Activated gamma-delta T cell treated with anti-CD3 and anti-CD28 coated beads, Interleukin-2, amount 50 U/mL, for 16 hours (primary cell): ENCODE data around the gene RIN2.

Experiments used
- DNase-seq: peaks from one replicate; pipeline ENCODE4 v3.0.0-alpha.2; 2020; ENCODE audit warnings: low read depth

The RIN2 gene

DNA sequence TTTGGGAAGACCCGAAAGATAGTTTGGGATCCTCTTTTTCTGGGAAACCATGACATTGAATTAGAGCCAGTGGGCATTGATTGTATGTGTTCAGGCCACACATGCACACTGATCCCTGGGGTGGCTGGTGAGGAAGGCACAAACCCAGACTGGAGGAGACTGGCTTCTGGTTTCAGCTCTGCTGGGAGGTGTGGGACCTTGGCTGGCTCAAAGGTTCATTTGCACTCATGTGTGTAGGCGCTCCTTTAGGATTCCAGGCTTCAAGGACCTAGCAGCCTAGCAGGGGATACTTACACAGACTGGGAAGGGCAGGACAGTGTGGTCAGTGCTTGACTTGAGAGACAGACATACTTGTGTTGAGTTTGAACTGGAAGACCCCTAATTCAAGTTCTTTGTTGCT is 7.2 kb downstream of the RIN2 start:
- no peak for DNase-seq

- DNase-seq, result no peak
Measured at GRCh38 chr20:19765913-19766312, 7.9 kb downstream of the RIN2 start.

DNA sequence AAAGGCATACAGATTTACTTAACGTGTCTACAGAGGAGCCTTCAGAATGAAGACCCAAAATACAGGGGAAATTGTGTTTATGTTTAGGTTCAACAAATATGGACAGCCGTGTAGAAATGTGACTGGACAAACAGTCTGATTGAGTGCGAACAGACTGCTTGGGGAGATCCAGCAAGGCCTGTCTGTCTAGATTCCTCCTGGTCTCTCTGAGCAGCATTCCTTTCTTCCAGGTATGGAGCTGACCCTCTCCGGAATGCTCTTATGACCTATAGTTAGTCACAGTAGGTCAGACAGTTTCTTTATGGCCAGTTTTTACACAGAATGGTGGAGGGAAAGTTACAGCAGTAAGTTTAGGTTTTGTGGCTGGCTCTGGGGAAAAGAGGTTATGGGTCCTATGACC is 9.0 kb downstream of the RIN2 start:
- DNase-seq, result no peak

- DNase-seq, result no peak
Measured at GRCh38 chr20:19768325-19768842, 10.3 kb downstream of the RIN2 start.

- no peak for DNase-seq
Measured at GRCh38 chr20:19769507-19769906, 11.4 kb downstream of the RIN2 start.

- DNase-seq, result no peak
Measured at GRCh38 chr20:19770375-19770774, 12.3 kb downstream of the RIN2 start.

- no peak for DNase-seq
Measured at GRCh38 chr20:19771031-19771430, 13.0 kb downstream of the RIN2 start.

- no peak for DNase-seq
Measured at GRCh38 chr20:19773471-19773870, 15.4 kb downstream of the RIN2 start.

DNA sequence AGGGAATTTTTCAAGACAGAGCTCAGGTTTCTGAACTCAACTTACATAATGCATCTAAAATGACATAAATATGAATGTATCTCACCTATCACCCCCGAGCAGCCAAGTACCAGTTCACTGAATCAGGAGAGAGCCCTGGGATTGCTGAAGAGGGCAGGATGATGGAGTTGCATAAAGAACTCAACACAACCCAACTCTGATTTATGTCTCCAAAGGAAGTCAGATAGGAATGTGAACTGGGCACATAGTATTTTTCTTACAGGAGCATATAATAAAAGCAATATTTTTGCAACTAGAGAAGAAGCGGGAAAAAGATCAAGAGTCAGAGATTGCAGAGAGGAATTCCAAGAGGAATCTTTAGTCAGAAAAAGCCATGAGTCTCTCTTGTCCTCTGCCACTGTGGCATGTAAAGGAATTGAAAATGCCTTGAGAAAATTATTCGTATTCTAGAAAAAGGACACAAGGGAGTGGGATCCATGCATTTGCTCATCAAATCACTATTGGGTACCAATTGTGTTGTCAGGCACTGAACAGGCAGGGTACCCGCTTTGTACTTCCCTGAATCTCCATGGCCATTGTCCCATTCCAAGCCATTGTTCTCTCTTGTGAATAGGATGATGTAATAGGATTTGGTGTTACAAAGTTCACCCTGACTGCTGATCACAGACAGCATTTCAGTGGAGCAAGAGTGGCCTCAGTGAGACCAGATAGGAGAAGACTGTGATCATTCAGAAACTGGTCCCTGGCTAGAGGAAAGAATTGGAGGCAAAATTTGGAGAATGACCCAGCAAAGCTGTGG is 16.3 kb downstream of the RIN2 start:
- no peak for DNase-seq

DNA sequence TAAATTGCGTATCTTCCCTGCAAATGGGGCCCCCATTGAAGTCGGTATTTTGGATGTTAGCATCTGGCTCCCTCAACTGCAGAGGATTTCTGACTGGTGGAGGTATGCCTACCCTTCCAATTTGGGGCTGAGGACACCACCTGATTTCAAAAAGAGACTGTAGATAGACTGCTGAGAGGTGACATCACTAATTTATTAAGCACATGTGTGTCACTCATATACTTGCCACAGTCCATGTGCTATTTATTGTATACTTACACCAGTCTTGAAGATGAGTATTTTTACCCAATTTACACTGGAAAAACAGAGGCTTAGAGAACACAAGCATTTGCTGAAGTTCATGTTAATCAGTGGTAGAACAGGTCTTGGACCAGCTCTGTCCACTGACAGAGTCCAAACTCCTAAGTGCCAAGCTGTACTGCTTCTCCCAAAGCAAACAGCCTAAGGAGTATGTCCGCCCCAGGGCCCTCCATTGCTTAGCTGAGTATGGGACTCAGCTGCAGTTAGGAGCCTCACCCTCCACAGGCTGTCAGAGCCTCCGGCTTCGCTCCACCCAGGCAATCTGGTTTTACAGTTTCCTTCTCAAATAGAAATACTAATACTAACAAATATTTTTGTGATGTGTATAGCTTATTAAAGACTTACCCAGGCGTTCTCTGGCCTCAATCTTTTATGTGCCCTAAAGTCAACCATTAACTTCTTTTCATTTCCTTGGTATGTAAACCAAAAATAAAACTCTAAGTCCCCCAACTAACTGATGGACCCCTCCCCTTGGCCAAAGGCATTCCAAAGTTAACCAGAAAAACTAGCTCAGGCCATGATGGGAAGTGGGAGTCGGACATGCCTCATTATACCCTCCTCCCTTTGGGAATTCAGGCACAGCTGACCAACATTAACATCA is 17.5 kb downstream of the RIN2 start:
- DNase-seq, result no peak

DNA sequence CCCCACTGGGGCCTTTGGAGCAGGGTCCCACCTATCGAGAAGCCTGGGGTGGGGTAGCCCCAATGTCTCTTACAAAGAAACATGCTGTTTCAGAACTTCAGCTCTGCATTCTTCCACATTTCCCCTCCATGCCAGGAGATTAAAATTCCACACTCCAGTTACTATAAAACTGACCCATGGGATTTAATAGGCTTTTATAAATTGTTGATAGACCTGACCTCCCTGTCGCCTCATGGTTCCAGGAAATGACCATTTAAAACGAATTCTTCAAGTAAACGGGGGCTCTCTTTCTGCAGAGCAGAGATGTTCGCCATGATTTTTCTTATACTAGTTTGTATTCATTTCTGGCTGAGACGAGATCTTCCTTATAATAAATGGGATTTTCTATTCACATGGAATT is 19.3 kb downstream of the RIN2 start:
- DNase-seq, result no peak

DNA sequence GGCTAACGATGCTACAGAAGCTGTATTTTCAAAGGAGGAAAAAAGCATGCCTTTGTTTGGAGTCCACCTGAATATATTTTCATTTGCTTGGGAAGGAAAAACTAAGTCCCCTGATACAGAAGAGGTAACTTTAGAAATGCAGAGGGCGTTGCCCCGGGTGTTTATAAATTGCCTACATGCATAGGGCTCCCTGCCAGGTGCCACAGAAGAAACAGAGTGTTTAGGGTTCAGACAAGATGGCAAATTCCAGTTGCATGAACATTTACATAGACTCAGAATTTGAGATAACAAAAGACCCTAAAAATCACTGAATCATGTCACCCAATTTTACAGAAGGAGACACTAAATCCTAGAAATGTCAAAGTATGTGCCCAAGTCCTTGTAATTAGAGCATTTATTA is 19.9 kb downstream of the RIN2 start:
- no peak for DNase-seq

GRCh38 chr20:19778404-19778803 is 20.3 kb downstream of the RIN2 start:
- no peak for DNase-seq

GRCh38 chr20:19779634-19780033 is 21.6 kb downstream of the RIN2 start:
- DNase-seq, result no peak

DNA sequence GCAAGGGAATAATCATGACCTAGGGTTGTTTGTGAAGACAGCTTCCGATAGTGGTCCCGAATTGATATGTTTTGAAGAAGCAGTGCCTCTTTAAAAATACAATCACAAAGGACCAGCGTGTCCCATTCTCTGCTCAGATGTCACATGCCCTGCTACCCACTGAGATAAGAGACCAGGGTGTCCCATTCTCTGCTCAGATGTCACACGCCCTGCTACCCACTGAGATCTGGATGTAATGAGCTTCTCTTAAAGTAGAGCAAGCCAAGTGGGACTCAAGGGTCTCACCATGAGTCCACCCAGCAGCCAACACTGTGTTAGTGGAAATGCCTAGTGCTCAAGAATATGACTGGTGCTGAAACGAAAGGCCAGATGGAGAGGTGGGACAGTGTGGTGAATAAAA is 22.2 kb downstream of the RIN2 start:
- DNase-seq, result no peak

DNA sequence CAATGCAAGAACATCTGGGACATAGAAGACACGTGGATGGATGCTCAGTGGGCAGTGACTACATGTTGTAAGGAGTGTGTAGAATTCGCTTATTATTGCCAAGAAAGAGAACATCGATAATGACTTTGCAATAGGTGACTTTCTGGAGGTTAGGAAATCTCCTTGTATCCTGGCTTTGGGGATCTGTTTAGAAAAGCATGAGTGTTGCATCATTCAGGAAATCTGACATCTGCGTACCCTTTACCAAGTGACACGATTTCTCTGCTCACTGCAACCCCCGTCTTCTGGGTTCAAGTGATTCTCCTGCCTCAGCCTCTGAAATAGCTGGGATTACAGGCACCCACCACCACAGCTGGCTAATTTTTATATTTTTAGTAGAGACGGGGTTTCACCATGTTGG is 23.2 kb downstream of the RIN2 start:
- DNase-seq, result no peak

DNA sequence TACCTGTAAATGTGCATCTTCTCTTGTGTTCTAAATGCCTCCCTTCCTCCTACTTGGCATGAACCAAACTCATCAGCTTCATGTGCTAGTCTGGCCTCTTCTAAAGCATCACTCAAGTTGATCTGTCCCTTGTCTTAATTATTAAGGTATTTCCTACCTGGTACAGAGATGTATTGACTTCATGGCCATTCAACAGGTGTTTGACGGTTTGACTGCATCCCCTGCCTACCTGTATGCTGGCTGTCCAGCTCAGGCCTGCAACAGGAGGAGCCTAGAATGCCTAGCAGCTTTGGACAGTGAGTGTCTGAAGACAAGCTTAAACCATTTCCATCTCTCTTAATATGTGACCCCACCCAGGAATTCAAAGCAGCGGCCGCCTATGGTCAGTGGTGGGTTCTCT is 24.6 kb downstream of the RIN2 start:
- no peak for DNase-seq

DNA sequence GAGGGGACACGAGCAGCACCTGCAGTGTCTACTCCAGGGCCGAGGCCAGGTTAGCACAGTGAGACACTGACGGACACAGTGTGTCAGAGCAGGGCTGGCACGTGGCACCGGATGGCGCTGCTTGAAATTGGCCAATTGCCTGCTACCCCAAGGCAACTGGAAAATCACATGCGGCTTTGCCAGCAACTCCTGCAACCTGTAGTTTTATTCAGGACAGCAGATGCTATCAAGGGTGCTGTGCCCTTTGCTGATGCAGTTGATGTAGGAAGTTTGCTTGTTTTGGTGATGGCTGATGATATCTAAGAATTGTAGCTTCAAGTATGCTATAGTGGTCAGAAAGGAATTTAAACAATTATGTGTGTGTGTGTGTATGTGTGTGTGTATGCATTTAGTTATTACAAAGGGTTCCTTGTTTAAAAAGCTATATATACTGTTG is 25.9 kb downstream of the RIN2 start:
- no peak for DNase-seq

GRCh38 chr20:19784511-19785172 is 26.6 kb downstream of the RIN2 start:
- no peak for DNase-seq

DNA sequence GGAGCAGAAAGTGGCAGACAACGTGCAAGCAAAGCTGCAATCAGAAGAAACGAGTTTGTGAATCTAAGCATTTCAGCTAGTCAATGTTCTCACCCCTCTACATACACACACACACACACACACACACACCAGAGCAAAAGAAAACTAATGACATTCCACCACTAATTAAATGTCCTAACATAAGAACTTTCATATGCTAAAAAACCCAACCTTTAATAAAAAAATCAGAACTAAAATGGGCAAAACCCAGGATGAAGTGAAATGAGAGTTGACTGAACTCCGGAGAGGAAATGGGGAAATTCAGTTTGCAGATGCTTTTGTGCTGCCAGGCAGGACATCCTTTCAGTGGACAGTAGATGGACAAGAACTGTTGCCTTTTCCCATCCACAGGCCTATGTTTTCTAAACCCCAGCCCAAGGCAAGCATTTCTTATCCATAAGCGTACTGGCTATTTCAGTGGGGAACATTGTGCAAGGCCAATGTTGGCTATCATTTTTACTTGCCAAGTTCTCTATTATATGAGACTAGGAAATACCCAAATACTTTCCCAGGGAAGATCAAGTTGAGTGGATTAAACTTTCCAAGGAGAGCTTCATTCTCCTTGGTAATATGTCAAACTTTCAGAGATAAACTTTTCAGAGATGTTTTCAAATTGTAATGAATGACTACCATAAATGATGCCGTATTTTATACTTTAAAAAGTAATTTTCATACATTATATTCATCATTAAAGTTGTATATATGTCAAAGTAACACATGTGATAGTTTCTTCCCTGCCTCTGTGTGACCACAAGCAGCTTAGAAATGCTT is 27.3 kb downstream of the RIN2 start:
- DNase-seq, result no peak

DNA sequence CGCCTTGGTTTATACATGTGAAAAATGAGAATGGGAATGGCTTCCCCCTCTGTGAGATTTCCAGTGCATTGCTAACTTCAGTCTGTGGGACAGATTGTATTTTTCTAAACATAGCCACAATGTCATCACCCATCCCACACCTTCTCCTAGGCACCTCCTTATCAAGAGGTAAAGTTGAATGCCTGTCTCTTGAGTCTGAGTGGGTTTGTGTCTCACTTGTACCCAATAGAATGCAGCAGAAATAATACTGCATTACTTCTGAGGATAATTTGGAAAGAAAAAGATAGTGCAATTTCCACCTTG is 27.9 kb downstream of the RIN2 start:
- DNase-seq, result no peak

GRCh38 chr20:19786311-19786710 is 28.3 kb downstream of the RIN2 start:
- no peak for DNase-seq
